Endothelial cell of umbilical vein (primary cell): ENCODE data around the gene LRRTM4.

Source experiments
- CTCF ChIP-seq, 2 donors: IDR thresholded peaks; 1 replicate in 1 of 2; 2 replicates in 1 of 2; pipeline ENCODE4 v1.5.1; 2011; ENCODE audit warnings: low read length in 2 of 2, mild to moderate bottlenecking in 2 of 2, moderate library complexity in 2 of 2, control low read depth in 1 of 2, inconsistent platforms in 1 of 2, low read depth in 1 of 2; ENCODE audit not compliant: insufficient read depth in 1 of 2; ENCODE audit errors: extremely low read depth in 1 of 2
- EZH2 ChIP-seq: IDR thresholded peaks from 2 replicates; pipeline ENCODE4 v1.6.1; 2012; ENCODE audit warnings: borderline replicate concordance, low read depth, mild to moderate bottlenecking, moderate library complexity, low read length, inconsistent platforms; ENCODE audit not compliant: severe bottlenecking
- GATA2 ChIP-seq: IDR thresholded peaks from 2 replicates; pipeline ENCODE4 v1.7.0; 2011; ENCODE audit warnings: low read depth, mild to moderate bottlenecking, moderate library complexity, mixed read lengths, low read length; ENCODE audit not compliant: insufficient read length, insufficient read depth
- MAX ChIP-seq: IDR thresholded peaks from 2 replicates; pipeline ENCODE4 v1.6.1; 2011; ENCODE audit not compliant: insufficient read depth, insufficient read length
- MYC ChIP-seq: IDR thresholded peaks from one replicate; pipeline ENCODE4 v1.6.1; 2011; ENCODE audit warnings: mild to moderate bottlenecking, low read depth, low read length
- POLR2A ChIP-seq: IDR thresholded peaks from 2 replicates; pipeline ENCODE4 v1.6.1; 2012; ENCODE audit warnings: low read depth, mild to moderate bottlenecking, control low read depth, low read length
- POLR2AphosphoS5 ChIP-seq: IDR thresholded peaks from 2 replicates; pipeline ENCODE4 v1.6.1; 2012; ENCODE audit warnings: low read depth, mild to moderate bottlenecking, control low read depth, low read length, moderate library complexity; ENCODE audit not compliant: insufficient read depth

GRCh38 chr2:76730021-76730420 lies 792.2 kb downstream of the LRRTM4 start:
- TF ChIP-seq EZH2 (no peak), MAX (no peak), CTCF (IDR thresholded peaks at IDR 0.05; ENCODE audit: extremely low read depth in 1 of 2, insufficient read depth in 1 of 2, low read depth in 1 of 2, low read length in 2 of 2) (no peak), POLR2A (no peak), MYC (no peak), GATA2 (no peak), POLR2AphosphoS5 (no peak)
